Measurements from ENCODE around the gene ERBB3. TPM values are rescaled to one million over a fixed set of nuclear protein-coding genes. Genes with fewer than 3 reads are reported as not detected.
A peak's percentile ranks its signal among the peaks of the same experiment; 100 is the strongest.

ERBB3 gene
- total and polyA plus RNA-seq, 2 of the 8 experiments (the other 6 are each of a cell fraction or from before 2014, with no cell fraction given): 33.9 to 52.4 TPM

- TF ChIP-seq, protein P1, sequence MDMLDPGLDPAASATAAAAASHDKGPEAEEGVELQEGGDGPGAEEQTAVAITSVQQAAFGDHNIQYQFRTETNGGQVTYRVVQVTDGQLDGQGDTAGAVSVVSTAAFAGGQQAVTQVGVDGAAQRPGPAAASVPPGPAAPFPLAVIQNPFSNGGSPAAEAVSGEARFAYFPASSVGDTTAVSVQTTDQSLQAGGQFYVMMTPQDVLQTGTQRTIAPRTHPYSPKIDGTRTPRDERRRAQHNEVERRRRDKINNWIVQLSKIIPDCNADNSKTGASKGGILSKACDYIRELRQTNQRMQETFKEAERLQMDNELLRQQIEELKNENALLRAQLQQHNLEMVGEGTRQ (IDR thresholded peaks at IDR 0.05; ENCODE audit: low read length): no peak
- TF ChIP-seq RFX5 (IDR thresholded peaks at IDR 0.05; ENCODE audit: borderline replicate concordance, low read depth, low read length): no peak
- peak; percentile 98 for TF ChIP-seq ASH2L (IDR thresholded peaks at IDR 0.05; ENCODE audit: low read length)
- TF ChIP-seq, protein P2, sequence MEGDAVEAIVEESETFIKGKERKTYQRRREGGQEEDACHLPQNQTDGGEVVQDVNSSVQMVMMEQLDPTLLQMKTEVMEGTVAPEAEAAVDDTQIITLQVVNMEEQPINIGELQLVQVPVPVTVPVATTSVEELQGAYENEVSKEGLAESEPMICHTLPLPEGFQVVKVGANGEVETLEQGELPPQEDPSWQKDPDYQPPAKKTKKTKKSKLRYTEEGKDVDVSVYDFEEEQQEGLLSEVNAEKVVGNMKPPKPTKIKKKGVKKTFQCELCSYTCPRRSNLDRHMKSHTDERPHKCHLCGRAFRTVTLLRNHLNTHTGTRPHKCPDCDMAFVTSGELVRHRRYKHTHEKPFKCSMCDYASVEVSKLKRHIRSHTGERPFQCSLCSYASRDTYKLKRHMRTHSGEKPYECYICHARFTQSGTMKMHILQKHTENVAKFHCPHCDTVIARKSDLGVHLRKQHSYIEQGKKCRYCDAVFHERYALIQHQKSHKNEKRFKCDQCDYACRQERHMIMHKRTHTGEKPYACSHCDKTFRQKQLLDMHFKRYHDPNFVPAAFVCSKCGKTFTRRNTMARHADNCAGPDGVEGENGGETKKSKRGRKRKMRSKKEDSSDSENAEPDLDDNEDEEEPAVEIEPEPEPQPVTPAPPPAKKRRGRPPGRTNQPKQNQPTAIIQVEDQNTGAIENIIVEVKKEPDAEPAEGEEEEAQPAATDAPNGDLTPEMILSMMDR (IDR thresholded peaks at IDR 0.05; ENCODE audit: control extremely low read depth in 1 of 3, insufficient read depth in 1 of 3, low read depth in 1 of 3, low read length in 3 of 3): peak; percentile 43 to 56 (median 55)
- no peak for TF ChIP-seq FOSL1 (IDR thresholded peaks at IDR 0.05; ENCODE audit: insufficient read depth, low read depth, low read length)
- TF ChIP-seq TEAD4 (IDR thresholded peaks at IDR 0.05; ENCODE audit: low read depth, low read length): no peak
- peak; percentile 69; the same call in 1 of the 2 replicates for TF ChIP-seq YY1 (IDR thresholded peaks at IDR 0.05; ENCODE audit: low read depth, low read length)
- TF ChIP-seq JUN (IDR thresholded peaks at IDR 0.05; ENCODE audit: low read depth, low read length): no peak
- TF ChIP-seq TAF7 (optimal IDR thresholded peaks at IDR 0.05; ENCODE audit: borderline replicate concordance, low read depth, low read length): peak; percentile 98
- no peak for TF ChIP-seq RNF2 (IDR thresholded peaks at IDR 0.05; ENCODE audit: borderline replicate concordance, low read depth, low read length, missing control alignments, poor library complexity, severe bottlenecking)
- TF ChIP-seq BACH1 (IDR thresholded peaks at IDR 0.05; ENCODE audit: low read length): no peak
Measured at GRCh38 chr12:56041552-56042429, 38.2 kb upstream of the ERBB3 start, which contains the start of gene RPS26 (continued).

Data from H1 (cell line).